GM12878 (cell line): ENCODE results near the gene CNR2. TPM values are rescaled to one million over a fixed set of nuclear protein-coding genes. Genes with fewer than 3 reads are reported as not detected.

Experiments used
- ETV6 ChIP-seq, 2 experiments: fragments of 450-650 bp in 1 of 2; IDR thresholded peaks in 1 of 2; conservative IDR thresholded peaks in 1 of 2; 2 replicates each; pipeline ENCODE4 v1.6.1; 2014; ENCODE audit warnings: antibody characterized with exemption in 1 of 2, borderline replicate concordance in 1 of 2, low read depth in 1 of 2, mild to moderate bottlenecking in 1 of 2, moderate library complexity in 1 of 2
- GABPA ChIP-seq: IDR thresholded peaks from 2 replicates; pipeline ENCODE4 v1.6.1; 2014; ENCODE audit warnings: antibody characterized with exemption, low read depth, mild to moderate bottlenecking, inconsistent platforms
- JUNB ChIP-seq: IDR thresholded peaks from 2 replicates; pipeline ENCODE4 v1.6.1; 2016; ENCODE audit warnings: antibody characterized with exemption, mild to moderate bottlenecking
- MTA2 ChIP-seq: fragments of 450-650 bp; IDR thresholded peaks from 2 replicates; pipeline ENCODE4 v1.6.1; 2016; ENCODE audit warnings: low read depth, mild to moderate bottlenecking, moderate library complexity
- MTA3 ChIP-seq: IDR thresholded peaks from 2 replicates; pipeline ENCODE4 v1.6.1; 2012; ENCODE audit warnings: low read length, inconsistent platforms, borderline replicate concordance
- PAX8 ChIP-seq: fragments of 450-650 bp; IDR thresholded peaks from 2 replicates; pipeline ENCODE4 v1.6.1; 2017; ENCODE audit warnings: mild to moderate bottlenecking, moderate library complexity
- RELB ChIP-seq: fragments of 450-650 bp; IDR thresholded peaks from 2 replicates; pipeline ENCODE4 v1.6.1; 2017; ENCODE audit warnings: low read depth, mild to moderate bottlenecking, moderate library complexity
- SREBF2 ChIP-seq: IDR thresholded peaks from 2 replicates; pipeline ENCODE4 v1.6.1; 2012; ENCODE audit warnings: mild to moderate bottlenecking, low read length
- TARDBP ChIP-seq: IDR thresholded peaks from 2 replicates; pipeline ENCODE4 v1.6.1; 2016; ENCODE audit warnings: borderline replicate concordance
- ZNF687 ChIP-seq: fragments of 450-650 bp; IDR thresholded peaks from 2 replicates; pipeline ENCODE4 v1.6.1; 2017; ENCODE audit warnings: mild to moderate bottlenecking, moderate library complexity
- ZSCAN29 ChIP-seq: fragments of 450-650 bp; IDR thresholded peaks from 2 replicates; pipeline ENCODE4 v1.6.1; 2017; ENCODE audit warnings: mild to moderate bottlenecking, moderate library complexity
- polyA plus RNA-seq, 11 experiments: library from polyadenylated mRNA; depleted of rRNA in 4 of 11; unstranded in 6 of 11; stranded (reverse) in 5 of 11; fragments of >200 nt; fragmentation: Nextera tagmentation in 4 of 11; fragmentation: Illumina TruSeq in 1 of 11; extraction: Ambion mirVana in 4 of 11; extraction: Trizol in 1 of 11; gene quantifications; 1 replicate in 1 of 11; 2 replicates in 10 of 11; pipeline versions ENCODE4 v1.2.1 to v1.2.3, GENCODE V29; 2011 to 2016; ENCODE audit warnings: inconsistent platforms in 2 of 11, missing spikeins in 2 of 11, low read depth in 1 of 11
- total RNA-seq, 4 experiments: library from RNA; depleted of rRNA in 3 of 4; stranded (reverse); fragments of >200 nt in 3 of 4; fragmentation: Illumina TruSeq in 1 of 4; extraction: Trizol in 1 of 4; gene quantifications; 2 replicates each; pipeline versions ENCODE4 v1.2.1 to v1.2.3, GENCODE V29; 2013 to 2021
- TF ChIP-seq, protein P1 (sequence below): IDR thresholded peaks from 2 replicates; pipeline ENCODE4 v1.6.1; 2012; ENCODE audit warnings: low read depth, low read length, improper control_type of control experiment

CNR2 gene
- total and polyA plus RNA-seq, 10 of the 15 experiments (the other 5 are each of a cell fraction or from before 2014, with no cell fraction given), result 0.46 to 19.8 (median 12.2) TPM

DNA sequence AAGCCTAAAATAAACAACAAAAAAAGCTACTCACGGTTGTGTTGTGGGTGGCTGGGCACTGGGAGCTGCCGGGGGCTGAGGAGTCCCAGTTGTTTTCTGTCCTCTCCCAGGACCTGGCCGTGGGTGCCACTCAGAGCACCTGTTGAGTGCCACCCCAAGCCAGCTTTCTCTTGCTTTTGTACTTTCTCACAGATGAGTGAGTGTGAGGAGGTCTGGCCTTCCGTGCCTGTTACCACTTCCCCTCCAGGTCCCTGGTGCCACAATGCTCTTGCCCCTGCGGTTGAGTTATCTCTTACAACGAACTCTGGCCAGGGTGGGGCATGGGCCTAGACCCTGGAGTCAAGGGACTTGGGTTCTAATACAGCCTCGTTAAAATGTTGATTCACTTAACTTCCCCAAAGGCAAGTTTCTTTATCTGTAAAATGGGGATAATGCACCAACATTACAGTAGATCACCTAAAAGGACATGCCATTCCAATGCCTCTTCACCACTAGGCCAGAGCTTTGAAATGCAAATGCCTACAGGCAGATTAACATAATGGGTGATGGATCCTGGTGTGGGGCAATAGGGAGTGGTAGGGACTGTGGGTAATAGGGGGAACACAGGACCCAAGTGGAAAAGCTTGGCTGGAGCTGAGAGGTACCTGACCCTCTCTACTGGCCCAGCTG is at the start of gene CNR2 (continued):
- no peak for TF ChIP-seq SREBF2
- TF ChIP-seq PAX8, result no peak
- TF ChIP-seq ZSCAN29, result no peak
- no peak for TF ChIP-seq GABPA
- TF ChIP-seq ETV6 (conservative IDR thresholded peaks at IDR 0.05 in 1 of 2, IDR thresholded peaks at IDR 0.05 in 1 of 2; ENCODE audit: borderline replicate concordance in 1 of 2, low read depth in 1 of 2), result no peak
- no peak for TF ChIP-seq JUNB
- TF ChIP-seq, protein P1, sequence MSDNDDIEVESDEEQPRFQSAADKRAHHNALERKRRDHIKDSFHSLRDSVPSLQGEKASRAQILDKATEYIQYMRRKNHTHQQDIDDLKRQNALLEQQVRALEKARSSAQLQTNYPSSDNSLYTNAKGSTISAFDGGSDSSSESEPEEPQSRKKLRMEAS, result no peak
- TF ChIP-seq TARDBP, result no peak
- no peak for TF ChIP-seq MTA3
- TF ChIP-seq MTA2, result peak; percentile 57
- TF ChIP-seq RELB, result no peak
- peak; percentile 73; the same call in 1 of the 2 replicates for TF ChIP-seq ZNF687
